HG03439 (cell line): ENCODE results near the gene TUBGCP6.
A peak's percentile ranks its signal among the peaks of the same experiment; 100 is the strongest.
"Not testable (repeated sequence)": the region's sequence is repeated elsewhere in the genome, so short reads cannot be mapped to it uniquely, and the experiment has no call there.

Source experiments
- ATAC-seq: cut with Tn5 transposase; IDR thresholded peaks from one replicate; pipeline ENCODE4 v1.9.1; 2021; ENCODE audit warnings: mild to moderate bottlenecking, moderate library complexity; ENCODE audit not compliant: unreplicated experiment

The TUBGCP6 gene

GRCh38 chr22:50280708-50281383, 36.0 kb upstream of the TUBGCP6 start:
- no peak for ATAC-seq

DNA sequence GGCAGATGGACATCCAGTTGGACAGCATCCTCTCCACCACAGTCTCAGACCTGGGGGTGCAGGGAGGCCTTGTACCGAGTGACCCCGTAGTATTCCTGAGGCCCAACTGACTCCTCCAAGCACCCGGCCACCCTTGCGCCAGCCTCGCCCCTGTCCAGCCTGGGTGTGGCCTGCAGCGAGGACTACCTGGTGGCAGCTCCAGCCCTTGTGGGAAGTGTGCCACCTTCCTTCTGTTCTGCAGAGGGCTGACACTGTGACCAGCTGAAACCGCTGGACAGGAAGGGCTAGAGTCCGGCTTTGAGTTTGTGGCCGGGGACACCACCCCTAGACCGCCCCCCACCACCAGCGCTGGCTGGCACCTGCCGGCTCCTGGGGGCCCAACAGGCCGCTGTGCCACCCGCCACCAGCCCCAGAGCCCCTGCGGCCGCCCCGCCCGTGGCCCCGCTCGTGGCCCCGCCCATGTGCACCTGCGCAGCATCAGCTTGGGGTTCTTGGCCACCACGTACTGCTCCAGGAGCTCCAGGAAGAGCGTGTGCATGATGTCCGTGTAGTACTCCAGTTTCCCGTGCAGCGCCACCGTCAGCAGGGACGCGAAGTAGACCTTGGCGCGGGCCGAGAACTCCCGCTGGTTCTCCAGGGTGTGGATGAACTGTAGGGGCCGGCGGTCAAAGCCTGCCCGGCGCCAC, 35.3 kb upstream of the TUBGCP6 start:
- ATAC-seq, result no peak

DNA sequence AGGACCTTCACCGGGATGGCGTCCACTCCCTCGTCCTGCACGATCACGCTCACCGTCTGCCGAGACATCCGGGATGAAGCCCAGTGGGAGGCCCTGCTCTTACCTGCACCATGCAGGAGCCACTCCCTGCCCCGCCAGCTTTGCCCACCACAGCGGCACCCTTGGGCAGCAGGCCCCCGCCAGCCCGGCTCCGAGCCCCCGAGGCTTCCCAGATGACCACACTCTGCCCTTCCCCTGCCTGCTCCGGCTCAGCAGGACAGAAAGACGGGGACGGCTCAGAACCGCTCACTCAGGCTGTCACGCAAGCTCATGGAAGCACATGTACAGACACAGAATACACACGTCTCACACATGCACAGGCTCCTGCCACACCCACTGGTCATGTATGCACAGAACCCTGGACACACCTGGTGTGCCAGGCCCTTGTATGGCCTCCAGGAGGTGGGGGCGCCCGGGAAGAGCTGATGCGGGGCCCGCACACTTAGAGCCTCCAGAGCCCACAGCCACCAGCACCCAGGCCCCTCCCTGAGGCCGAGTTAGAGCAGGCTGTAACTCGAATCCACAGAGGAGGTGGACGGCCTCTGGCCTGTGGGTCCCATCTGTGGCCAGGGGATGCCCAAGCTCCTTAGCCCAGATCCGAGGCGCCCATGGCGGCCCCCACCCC, 34.3 kb upstream of the TUBGCP6 start:
- ATAC-seq, result no peak

DNA sequence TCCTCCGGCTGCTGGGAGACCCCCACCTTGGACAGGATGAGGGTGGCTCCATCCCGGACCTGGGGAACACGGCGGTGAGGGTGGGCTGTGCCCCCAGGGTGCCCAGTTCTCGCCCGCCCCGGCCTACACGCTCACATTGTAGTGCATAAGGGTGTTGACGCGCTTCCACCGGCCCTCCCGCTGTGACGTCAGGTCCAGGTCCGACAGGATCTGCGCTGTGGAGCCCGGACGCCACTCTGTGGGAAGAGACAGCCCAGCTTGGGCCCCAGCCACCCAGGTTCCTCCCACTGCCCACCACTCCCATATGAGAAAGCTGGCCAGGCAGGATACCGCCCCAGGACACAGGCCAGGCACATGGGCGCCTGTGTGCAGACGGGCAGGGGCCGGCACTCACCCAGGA, 33.6 kb upstream of the TUBGCP6 start:
- no peak for ATAC-seq

DNA sequence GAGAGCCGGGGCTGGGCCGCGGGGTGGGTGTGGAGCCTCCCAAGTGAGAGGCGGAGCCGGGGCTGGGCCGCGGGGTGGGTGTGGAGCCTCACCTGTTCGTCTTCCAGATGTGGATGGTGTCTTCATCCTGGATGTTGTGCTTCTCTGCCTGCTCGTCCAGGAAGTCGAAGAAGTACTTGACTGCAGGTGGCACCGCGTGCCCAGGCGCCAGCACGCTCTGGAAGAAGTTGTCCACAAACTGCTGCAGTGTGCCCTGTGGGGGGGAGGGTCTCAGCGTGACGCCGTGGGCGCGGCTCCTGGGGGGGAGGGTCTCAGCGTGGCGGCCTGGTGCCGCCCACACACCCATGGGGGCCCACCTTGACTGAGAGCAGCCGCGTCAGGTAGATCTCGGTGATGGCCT, 32.9 kb upstream of the TUBGCP6 start:
- no peak for ATAC-seq

DNA sequence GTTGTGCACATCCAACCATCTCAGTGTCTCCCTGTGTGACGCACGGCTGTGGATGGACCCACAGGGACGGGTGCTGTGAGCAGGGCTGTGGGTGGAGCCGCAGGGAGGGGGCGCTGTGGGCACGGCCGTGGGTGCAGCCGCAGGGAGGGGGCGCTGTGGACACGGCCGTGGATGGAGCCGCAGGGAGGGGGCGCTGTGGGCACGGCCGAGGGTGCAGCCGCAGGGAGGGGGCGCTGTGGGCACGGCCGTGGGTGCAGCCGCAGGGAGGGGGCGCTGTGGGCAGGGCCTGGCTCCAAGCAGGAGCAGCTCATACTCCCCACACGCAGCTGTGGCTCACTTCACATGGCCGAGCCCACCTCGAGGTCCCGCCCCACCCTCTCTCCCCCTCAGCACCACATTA, 31.3 kb upstream of the TUBGCP6 start:
- ATAC-seq, result peak; percentile 59

GRCh38 chr22:50275181-50276055, 30.6 kb upstream of the TUBGCP6 start:
- ATAC-seq, result no peak

- ATAC-seq, result no peak
These were observed 29.9 kb upstream of the TUBGCP6 start for GRCh38 chr22:50274771-50275170.

DNA sequence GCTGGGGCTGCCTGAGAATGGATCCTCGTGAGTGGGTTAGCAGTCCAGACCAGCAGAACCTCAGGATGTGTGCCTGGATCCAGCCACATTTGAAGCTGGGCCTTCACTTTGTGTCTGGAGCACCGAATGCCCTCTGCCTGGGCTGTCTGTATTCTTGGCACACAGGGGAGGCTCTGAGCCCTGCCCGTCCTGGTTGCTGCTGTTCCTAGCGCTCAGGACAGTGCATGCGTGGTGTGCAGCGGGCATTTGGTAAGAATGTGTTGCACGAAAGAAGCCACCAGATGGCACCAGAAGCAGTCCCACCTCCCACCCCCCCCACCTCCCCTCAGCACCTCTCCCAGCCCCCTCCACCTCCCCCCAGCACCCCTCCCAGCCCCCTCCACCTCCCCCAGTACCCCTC, 29.5 kb upstream of the TUBGCP6 start:
- ATAC-seq, result no peak

DNA sequence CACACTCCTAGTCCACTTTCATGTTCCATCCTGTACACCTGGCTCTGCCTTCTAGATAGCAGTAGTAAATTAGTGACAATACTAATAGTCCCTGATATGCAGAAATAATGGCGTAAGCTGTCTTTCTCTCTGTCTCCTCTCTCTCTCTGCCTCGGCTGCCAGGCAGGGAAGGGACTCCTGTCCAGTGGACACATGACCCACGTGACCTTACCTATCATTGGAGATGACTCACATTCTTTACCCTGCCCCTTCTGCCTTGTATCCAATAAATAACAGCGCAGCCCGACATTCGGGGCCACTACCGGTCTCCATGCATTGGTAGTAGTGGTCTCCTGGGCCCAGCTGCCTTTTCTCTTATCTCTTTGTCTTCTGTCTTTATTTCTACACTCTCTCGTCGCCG, 29.0 kb upstream of the TUBGCP6 start:
- ATAC-seq, result not testable (repeated sequence)

- ATAC-seq, result not testable (repeated sequence)
These were observed 28.5 kb upstream of the TUBGCP6 start for GRCh38 chr22:50273352-50273751.

- ATAC-seq, result no peak
These were observed 27.4 kb upstream of the TUBGCP6 start for GRCh38 chr22:50272044-50272802.

DNA sequence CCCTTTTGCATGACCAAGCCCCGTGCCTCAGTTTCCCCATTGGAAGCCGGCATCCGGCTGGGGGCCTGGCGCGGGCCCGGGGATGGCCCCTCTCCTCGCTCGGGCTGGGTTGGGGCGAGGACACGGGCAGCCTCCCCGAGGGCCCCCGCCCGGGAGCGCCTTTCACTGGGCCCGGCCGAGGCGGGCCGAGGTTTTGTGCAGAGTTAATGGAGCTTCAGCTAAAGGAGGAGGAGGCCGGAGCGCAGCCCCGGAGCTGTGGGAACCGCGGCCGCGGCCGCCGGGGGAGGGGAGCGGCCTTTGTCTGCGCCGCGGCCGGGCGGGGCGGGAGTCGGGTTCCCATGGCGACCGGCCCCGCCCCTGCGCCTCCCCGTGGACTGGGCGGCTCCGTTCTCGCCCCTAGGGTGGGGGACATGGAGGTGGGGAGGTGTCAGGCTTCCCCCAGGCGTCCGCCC, 26.7 kb upstream of the TUBGCP6 start:
- no peak for ATAC-seq

DNA sequence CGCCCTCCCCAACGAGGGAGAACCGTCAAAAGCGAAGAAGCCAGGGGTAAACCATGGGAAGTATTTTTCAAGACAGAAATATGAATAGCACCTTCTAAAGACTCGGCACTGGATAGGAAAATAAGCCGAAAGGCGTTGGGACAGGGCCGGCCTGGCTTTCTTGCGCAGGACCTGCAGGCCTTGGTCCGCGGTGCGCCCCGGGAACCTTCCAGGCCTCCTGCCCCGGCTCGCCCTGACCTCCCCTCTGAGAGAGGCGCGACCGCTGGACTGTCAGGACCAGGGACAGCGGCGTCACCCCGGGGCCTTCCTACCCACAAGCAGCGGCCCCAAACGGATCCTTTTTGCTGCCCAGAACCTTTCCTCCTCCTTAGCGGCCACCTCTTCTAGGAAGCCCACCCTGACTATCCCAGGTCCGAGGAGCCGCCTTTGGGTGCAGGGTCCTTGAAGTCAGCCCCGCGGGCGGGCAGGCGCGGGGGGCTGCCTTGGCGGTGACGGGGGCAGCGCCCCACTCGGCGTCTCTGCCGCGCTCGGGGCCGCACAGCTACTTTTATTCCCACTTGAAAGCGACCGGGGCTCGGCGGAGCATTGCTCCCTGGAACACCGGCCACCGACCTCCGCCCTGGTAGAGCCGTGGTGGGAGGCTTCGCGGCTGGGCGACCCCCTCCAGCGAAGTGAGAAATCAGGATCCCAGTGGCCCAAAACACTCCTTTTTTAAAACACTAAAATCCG, 26.0 kb upstream of the TUBGCP6 start:
- ATAC-seq, result no peak

- ATAC-seq, result no peak
These were observed 25.3 kb upstream of the TUBGCP6 start, which contains the start of gene MAPK11 for GRCh38 chr22:50269970-50270665. Gene MAPK11, minus strand, starts transcription at chr22:50270380. Its CDS starts 88 bp downstream, at chr22:50270292.

DNA sequence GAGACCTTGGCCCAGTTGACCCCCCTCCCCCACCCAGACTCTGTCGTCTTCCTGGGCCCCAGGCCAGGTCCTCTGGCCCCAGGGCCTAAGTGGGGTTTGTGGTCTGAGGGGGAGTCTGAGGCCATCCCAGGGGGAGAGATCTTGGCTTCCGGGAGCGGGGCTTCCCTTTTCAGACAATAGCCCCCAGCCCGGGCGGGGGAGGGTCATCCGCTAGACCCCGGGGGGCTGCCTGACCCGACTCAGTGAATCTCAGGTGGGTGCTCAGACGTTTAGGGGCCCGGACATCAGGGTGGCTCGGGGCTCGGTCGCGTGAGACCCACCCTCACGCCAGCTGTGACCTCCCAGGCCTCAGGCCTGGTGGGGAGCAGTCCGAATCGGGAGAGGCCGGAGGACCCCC, 24.7 kb upstream of the TUBGCP6 start:
- ATAC-seq, result no peak

GRCh38 chr22:50268655-50269113, 23.9 kb upstream of the TUBGCP6 start:
- ATAC-seq, result no peak

DNA sequence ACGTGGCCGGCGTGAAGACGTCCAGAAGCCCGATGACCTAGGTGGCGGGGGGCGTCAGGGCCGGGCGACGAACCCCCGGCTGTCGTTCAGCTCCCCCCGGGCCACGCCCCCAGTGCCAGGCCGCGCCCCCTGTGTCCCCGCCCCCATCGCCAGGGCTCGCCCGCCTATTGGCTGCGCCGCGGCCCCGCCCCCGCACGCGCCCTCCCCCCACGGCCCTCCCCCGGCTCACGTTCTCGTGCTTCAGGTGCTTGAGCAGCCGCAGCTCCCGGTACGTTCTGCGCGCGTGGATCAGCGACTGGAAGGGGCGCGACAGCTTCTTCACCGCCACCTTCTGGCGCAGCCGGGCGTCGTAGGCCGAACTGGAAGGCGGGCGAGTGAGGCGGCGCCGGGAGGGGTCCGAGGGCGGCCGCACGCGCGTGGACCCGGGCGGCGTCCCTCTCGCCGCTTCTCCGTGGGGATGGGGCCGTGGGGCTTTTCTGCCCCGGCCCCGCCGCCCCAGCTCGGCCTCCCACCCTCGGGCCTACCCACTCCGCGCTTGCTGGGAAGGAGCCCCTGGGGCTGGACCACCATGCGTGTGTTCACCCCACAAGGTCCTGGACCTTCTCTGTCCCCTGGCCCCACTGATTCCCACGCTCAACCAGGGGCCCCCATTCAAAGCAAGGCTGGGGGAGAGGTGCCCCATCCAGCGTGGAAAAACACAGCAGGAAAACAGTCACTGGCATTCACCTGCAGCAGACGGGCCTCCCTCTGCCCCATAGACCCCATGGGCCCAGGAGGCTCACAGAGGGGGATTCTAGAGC, 23.0 kb upstream of the TUBGCP6 start:
- no peak for ATAC-seq
